Erythroblast (primary cell): ENCODE measurements around the gene MYOCD.

Experiments used
- GATA1 ChIP-seq: IDR thresholded peaks from 2 replicates; pipeline ENCODE4 v1.6.1; 2011; ENCODE audit warnings: low read depth, mild to moderate bottlenecking, control low read depth, low read length, moderate library complexity
- POLR2A ChIP-seq: IDR thresholded peaks from 2 replicates; pipeline ENCODE4 v1.6.1; 2011; ENCODE audit warnings: mild to moderate bottlenecking, low read length

- TF ChIP-seq POLR2A (no peak), GATA1 (no peak)
Observed at GRCh38 chr17:12732366-12732765, 66.7 kb downstream of the MYOCD start.
